Astrocyte of the cerebellum (primary cell): ENCODE measurements around the gene VAMP7.

Source experiments
- DNase-seq: peaks from one replicate; pipeline ENCODE4 v3.0.0-alpha.2; 2011; ENCODE audit warnings: low read depth
- H3K4me3 ChIP-seq: 2 replicates; pipeline ENCODE4 v1.5.1; 2011; ENCODE audit warnings: mild to moderate bottlenecking, low read depth, low read length, moderate library complexity
- in situ Hi-C: cut with HindIII; loops from 2 replicates; pipeline ENCODE4 v1.10.0; 2017; ENCODE audit warnings: low sequenced_read_pairs
- TF ChIP-seq, protein P1 (sequence below): IDR thresholded peaks from 2 replicates; pipeline ENCODE4 v1.5.1; 2012; ENCODE audit warnings: low read length, low read depth, moderate library complexity, mild to moderate bottlenecking; ENCODE audit errors: missing control alignments

VAMP7 gene

DNA sequence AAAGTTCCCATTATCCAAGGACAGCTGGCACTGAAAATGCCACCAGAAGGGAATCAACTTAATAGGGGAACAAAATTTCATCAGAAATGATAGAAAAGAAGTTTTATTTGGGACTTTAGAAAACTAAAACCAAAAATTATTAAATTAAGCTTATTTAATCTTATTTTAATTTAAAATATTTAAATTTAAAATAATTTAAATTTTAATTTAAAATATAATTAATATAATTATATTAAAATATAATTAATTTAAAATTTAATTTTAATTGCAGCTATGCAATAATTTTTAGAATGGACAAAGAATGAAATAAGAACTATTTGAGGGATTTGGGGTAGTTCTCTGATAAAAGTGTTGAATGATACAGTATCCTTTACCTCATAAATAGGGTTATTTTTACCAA, 10.2 kb upstream of the VAMP7 start:
- DNase-seq: no peak
- in situ Hi-C loops: no loop called here
- TF ChIP-seq, protein P1, sequence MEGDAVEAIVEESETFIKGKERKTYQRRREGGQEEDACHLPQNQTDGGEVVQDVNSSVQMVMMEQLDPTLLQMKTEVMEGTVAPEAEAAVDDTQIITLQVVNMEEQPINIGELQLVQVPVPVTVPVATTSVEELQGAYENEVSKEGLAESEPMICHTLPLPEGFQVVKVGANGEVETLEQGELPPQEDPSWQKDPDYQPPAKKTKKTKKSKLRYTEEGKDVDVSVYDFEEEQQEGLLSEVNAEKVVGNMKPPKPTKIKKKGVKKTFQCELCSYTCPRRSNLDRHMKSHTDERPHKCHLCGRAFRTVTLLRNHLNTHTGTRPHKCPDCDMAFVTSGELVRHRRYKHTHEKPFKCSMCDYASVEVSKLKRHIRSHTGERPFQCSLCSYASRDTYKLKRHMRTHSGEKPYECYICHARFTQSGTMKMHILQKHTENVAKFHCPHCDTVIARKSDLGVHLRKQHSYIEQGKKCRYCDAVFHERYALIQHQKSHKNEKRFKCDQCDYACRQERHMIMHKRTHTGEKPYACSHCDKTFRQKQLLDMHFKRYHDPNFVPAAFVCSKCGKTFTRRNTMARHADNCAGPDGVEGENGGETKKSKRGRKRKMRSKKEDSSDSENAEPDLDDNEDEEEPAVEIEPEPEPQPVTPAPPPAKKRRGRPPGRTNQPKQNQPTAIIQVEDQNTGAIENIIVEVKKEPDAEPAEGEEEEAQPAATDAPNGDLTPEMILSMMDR: no peak
- H3K4me3 ChIP-seq: no peak overlapping the region

DNA sequence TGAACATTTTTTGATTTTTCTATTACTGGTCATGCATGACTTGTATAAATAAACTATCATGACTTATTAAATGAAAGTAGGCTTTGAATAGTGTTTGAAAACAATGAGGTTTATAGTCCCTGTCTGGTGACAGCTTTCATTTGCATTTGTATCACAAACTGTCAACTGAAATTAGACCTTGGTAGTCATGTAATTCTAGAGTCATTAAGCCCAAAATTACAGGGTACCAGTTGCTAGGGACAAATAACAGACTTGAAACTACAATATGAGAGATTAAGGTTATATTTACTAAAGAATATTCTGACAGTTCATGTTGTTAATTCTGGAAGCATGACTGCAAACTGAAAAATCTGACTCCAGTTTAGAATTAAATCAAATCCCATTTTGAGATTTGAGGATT, 9.2 kb upstream of the VAMP7 start:
- H3K4me3 ChIP-seq: no peak overlapping the region
- in situ Hi-C loops: no loop called here
- TF ChIP-seq, protein P1: no peak
- no peak for DNase-seq

- no peak overlapping the region for H3K4me3 ChIP-seq
- DNase-seq: no peak
- TF ChIP-seq, protein P1: no peak
- in situ Hi-C loops: no loop called here
Observed at GRCh38 chrX:155873188-155873587, 8.0 kb upstream of the VAMP7 start.

DNA sequence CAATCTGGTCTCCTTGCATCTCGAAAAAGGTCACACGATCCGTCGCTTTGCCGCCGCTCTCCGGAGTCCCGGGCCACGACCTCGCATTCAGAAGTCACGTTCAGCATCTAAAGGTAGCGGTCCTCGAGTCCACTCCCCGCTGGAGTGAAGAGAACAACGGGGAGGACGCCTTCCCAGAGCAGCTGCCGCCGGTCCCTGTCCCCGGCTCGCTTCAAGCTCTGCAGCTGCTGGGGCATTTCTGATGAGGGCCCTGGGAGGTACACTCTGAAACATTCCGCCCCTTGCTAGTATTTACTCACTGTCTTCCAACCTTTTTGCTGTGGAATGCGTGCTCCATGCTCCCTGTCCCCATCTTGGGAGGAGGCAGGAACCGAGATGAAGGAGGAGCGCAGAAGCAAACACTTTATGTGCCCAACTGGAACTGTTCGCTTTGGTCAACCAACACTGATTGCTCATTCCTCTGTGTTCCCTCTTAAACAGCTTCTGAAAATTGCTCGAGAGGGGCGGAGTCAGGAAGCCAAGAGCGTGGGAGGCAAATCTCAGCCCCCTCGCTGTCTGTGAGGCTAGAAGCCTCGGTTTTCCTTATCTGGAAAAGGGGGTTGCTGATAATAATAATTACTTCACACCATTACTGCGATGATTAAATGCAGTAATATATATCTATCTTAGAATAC, 6.4 kb upstream of the VAMP7 start:
- no peak overlapping the region for H3K4me3 ChIP-seq
- no peak for DNase-seq
- TF ChIP-seq, protein P1: no peak
- in situ Hi-C loops: no loop called here

- in situ Hi-C loops: no loop called here
- no peak for DNase-seq
- TF ChIP-seq, protein P1: no peak
- H3K4me3 ChIP-seq: no peak overlapping the region
Observed at GRCh38 chrX:155876704-155877103, 4.4 kb upstream of the VAMP7 start.

DNA sequence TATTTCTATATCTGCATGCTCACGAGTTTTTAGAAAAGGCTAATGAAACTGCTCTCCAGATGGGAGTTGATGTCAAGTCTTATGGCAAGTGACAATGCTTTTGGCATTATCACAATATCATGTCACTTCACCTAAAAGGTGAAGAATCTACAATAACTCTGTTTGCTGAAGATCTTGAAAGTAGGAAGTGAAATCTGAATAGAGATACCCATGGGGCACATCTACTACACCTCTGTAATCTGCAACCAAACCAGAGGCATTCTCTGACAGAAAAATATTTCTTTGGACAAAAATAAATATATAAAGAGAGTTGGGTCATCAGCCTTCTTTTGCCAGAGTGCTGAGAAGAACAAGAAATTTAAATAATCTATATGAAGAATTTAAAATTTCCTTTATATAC, 3.9 kb upstream of the VAMP7 start:
- TF ChIP-seq, protein P1: no peak
- in situ Hi-C loops: no loop called here
- no peak overlapping the region for H3K4me3 ChIP-seq
- DNase-seq: no peak
